Neural cell (in vitro differentiated cells): Measurements from ENCODE around the gene ZNF24. TPM values are rescaled to one million over a fixed set of nuclear protein-coding genes. Genes with fewer than 3 reads are reported as not detected.

Source experiments
- H2AFZ ChIP-seq: fragments of 200-600, 300-800 bp; sonication (generic), shearing (Covaris generic); 2 replicates; pipeline ENCODE4 v1.6.0; 2014; ENCODE audit warnings: low read depth, mild to moderate bottlenecking, antibody characterized with exemption, low read length, moderate library complexity
- H3F3A ChIP-seq: fragments of 200-600 bp; shearing (Covaris generic); 2 replicates; pipeline ENCODE4 v1.6.1; 2016; ENCODE audit warnings: mild to moderate bottlenecking, moderate library complexity, mixed read lengths, antibody characterized with exemption, low read length; ENCODE audit not compliant: insufficient read depth, poor library complexity, severe bottlenecking
- H3K27ac ChIP-seq: fragments of 200-600, 300-800 bp; sonication (generic), shearing (Covaris generic); 2 replicates; pipeline ENCODE4 v1.5.1; 2014; ENCODE audit warnings: mild to moderate bottlenecking, low read length, moderate library complexity
- H3K27me3 ChIP-seq: fragments of 300-800, 200-600 bp; sonication (generic), shearing (Covaris generic); 2 replicates; pipeline ENCODE4 v1.6.0; 2014; ENCODE audit warnings: mild to moderate bottlenecking, low read depth, low read length, moderate library complexity; ENCODE audit not compliant: insufficient read depth
- H3K36me3 ChIP-seq: fragments of 300-800, 200-600 bp; sonication (generic), shearing (Covaris generic); 2 replicates; pipeline ENCODE4 v1.5.1; 2014; ENCODE audit warnings: mild to moderate bottlenecking, antibody characterized with exemption, low read length, moderate library complexity; ENCODE audit not compliant: insufficient read depth
- H3K4me2 ChIP-seq: fragments of 300-800, 200-600 bp; sonication (generic), shearing (Covaris generic); 2 replicates; pipeline ENCODE4 v1.6.0; 2014; ENCODE audit warnings: mild to moderate bottlenecking, low read length
- H3K4me3 ChIP-seq: fragments of 300-800, 200-600 bp; sonication (generic), shearing (Covaris generic); 2 replicates; pipeline ENCODE4 v1.5.1; 2014; ENCODE audit warnings: mild to moderate bottlenecking, low read length, moderate library complexity
- H3K79me2 ChIP-seq: fragments of 200-600 bp; shearing (Covaris generic); replicated peaks from 2 replicates; pipeline ENCODE4 v1.6.0; 2014; ENCODE audit warnings: mild to moderate bottlenecking, low read length, moderate library complexity; ENCODE audit not compliant: insufficient read depth
- H3K9ac ChIP-seq: fragments of 300-800, 200-600 bp; sonication (generic), shearing (Covaris generic); 2 replicates; pipeline ENCODE4 v1.6.1; 2016; ENCODE audit warnings: mild to moderate bottlenecking, low read length, mixed read lengths
- H3K9me2 ChIP-seq: fragments of 200-600 bp; shearing (Covaris generic); 2 replicates; pipeline ENCODE4 v1.6.1; 2016; ENCODE audit warnings: mild to moderate bottlenecking, low read length, mixed read lengths; ENCODE audit not compliant: insufficient read depth
- H3K9me3 ChIP-seq: fragments of 200-600, 300-800 bp; sonication (generic), shearing (Covaris generic); 2 replicates; pipeline ENCODE4 v1.6.1; 2016; ENCODE audit warnings: mild to moderate bottlenecking, mixed run types, low read length, moderate library complexity, mixed read lengths
- H4K20me1 ChIP-seq: fragments of 200-600 bp; shearing (Covaris generic); 2 replicates; pipeline ENCODE4 v1.6.1; 2016; ENCODE audit warnings: mild to moderate bottlenecking, mixed run types; ENCODE audit not compliant: insufficient read depth
- EP300 ChIP-seq: fragments of 450-650 bp; conservative IDR thresholded peaks from 2 replicates; pipeline ENCODE4 v1.6.1; 2014; ENCODE audit warnings: antibody characterized with exemption, mild to moderate bottlenecking, moderate library complexity; ENCODE audit not compliant: poor library complexity, severe bottlenecking
- EZH2 ChIP-seq: fragments of 200-600, 300-800 bp; shearing (Covaris generic), sonication (generic); IDR thresholded peaks from 2 replicates; pipeline ENCODE4 v1.6.1; 2014; ENCODE audit warnings: antibody characterized with exemption, low read length, borderline replicate concordance, mild to moderate bottlenecking; ENCODE audit not compliant: insufficient read depth, poor library complexity, severe bottlenecking
- MXI1 ChIP-seq: fragments of 450-650 bp; conservative IDR thresholded peaks from 2 replicates; pipeline ENCODE4 v1.6.1; 2014; ENCODE audit warnings: antibody characterized with exemption, mild to moderate bottlenecking; ENCODE audit not compliant: poor library complexity, severe bottlenecking
- POLR2AphosphoS5 ChIP-seq: IDR thresholded peaks from 2 replicates; pipeline ENCODE4 v1.6.1; 2012
- RAD21 ChIP-seq: fragments of 450-650 bp; conservative IDR thresholded peaks from 2 replicates; pipeline ENCODE4 v1.6.1; 2014; ENCODE audit warnings: antibody characterized with exemption, mild to moderate bottlenecking, moderate library complexity
- SMC3 ChIP-seq: fragments of 450-650 bp; conservative IDR thresholded peaks from 2 replicates; pipeline ENCODE4 v1.6.1; 2014; ENCODE audit warnings: antibody characterized with exemption, mild to moderate bottlenecking, moderate library complexity; ENCODE audit not compliant: poor library complexity
- TAF1 ChIP-seq: IDR thresholded peaks from 2 replicates; pipeline ENCODE4 v1.6.1; 2012; ENCODE audit warnings: low read depth
- polyA plus RNA-seq: library from polyadenylated mRNA; depleted of rRNA; stranded (reverse); fragments of >200 nt; gene quantifications from 2 replicates; pipeline ENCODE4 v1.2.3, GENCODE V29; 2014
- TF ChIP-seq, protein P1 (sequence below): IDR thresholded peaks from 2 replicates; pipeline ENCODE4 v1.6.1; 2012; ENCODE audit warnings: borderline replicate concordance
- TF ChIP-seq, protein P2 (sequence below): fragments of 450-650 bp; IDR thresholded peaks from 2 replicates; pipeline ENCODE4 v1.5.1; 2014; ENCODE audit warnings: antibody characterized with exemption, mild to moderate bottlenecking, moderate library complexity; ENCODE audit not compliant: poor library complexity, severe bottlenecking

ZNF24 gene
- polyA plus RNA-seq, 1 donor from 2014 or later, result 46.3 TPM

DNA sequence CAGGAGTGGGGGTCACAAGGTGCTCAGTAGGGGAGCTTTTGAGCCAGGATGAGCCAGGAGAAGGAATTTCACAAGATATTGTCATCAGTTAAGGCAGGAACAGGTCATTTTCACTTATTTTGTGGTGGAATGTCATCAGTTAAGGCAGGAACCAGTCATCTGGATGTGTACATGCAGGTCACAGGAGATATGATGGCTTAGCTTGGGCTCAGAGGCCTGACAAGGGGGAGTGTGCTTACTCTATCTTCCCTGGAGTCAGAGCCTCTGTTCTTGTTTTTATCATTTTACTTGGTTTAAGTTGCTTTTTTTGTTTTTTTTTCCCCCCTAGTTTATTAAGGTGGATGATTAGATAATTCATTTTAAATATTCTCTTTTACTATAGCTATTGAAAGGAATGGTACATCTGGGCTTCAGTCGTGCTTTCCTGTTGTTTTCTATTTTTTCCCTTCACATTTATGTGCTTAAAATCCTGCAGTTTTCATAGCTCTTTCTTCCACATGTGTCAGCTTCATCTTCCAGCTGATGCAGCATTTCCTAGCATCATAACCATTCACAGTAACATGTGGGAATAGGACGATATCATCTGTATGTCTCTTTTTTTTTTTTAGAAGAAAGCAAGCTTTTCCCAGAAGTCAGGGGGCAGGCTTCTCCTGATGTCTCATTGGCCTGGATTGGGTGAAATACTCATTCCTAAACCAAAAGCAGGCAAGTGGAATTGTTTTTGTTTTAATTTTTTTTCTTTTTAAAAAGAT lies 17.5 kb upstream of the ZNF24 start:
- TF ChIP-seq RAD21 (no peak), TAF1 (no peak), SMC3 (no peak), EZH2 (no peak), POLR2AphosphoS5 (no peak), EP300 (no peak), MXI1 (no peak)
- TF ChIP-seq, protein P1, sequence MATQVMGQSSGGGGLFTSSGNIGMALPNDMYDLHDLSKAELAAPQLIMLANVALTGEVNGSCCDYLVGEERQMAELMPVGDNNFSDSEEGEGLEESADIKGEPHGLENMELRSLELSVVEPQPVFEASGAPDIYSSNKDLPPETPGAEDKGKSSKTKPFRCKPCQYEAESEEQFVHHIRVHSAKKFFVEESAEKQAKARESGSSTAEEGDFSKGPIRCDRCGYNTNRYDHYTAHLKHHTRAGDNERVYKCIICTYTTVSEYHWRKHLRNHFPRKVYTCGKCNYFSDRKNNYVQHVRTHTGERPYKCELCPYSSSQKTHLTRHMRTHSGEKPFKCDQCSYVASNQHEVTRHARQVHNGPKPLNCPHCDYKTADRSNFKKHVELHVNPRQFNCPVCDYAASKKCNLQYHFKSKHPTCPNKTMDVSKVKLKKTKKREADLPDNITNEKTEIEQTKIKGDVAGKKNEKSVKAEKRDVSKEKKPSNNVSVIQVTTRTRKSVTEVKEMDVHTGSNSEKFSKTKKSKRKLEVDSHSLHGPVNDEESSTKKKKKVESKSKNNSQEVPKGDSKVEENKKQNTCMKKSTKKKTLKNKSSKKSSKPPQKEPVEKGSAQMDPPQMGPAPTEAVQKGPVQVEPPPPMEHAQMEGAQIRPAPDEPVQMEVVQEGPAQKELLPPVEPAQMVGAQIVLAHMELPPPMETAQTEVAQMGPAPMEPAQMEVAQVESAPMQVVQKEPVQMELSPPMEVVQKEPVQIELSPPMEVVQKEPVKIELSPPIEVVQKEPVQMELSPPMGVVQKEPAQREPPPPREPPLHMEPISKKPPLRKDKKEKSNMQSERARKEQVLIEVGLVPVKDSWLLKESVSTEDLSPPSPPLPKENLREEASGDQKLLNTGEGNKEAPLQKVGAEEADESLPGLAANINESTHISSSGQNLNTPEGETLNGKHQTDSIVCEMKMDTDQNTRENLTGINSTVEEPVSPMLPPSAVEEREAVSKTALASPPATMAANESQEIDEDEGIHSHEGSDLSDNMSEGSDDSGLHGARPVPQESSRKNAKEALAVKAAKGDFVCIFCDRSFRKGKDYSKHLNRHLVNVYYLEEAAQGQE, result no peak
- TF ChIP-seq, protein P2, sequence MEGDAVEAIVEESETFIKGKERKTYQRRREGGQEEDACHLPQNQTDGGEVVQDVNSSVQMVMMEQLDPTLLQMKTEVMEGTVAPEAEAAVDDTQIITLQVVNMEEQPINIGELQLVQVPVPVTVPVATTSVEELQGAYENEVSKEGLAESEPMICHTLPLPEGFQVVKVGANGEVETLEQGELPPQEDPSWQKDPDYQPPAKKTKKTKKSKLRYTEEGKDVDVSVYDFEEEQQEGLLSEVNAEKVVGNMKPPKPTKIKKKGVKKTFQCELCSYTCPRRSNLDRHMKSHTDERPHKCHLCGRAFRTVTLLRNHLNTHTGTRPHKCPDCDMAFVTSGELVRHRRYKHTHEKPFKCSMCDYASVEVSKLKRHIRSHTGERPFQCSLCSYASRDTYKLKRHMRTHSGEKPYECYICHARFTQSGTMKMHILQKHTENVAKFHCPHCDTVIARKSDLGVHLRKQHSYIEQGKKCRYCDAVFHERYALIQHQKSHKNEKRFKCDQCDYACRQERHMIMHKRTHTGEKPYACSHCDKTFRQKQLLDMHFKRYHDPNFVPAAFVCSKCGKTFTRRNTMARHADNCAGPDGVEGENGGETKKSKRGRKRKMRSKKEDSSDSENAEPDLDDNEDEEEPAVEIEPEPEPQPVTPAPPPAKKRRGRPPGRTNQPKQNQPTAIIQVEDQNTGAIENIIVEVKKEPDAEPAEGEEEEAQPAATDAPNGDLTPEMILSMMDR, result no peak
- no peaks in the 10 kb centered on the region for H3K9me2 ChIP-seq
- H3K36me3 ChIP-seq, result no peaks in the 10 kb centered on the region
- no peaks in the 10 kb centered on the region for H3K79me2 ChIP-seq
- H3K9me3 ChIP-seq, result no peaks in the 10 kb centered on the region
- H3K27me3 ChIP-seq, result no peaks in the 10 kb centered on the region
- no peak overlapping the region for H3K4me2 ChIP-seq
- H3K9ac ChIP-seq, result no peak overlapping the region
- no peak overlapping the region for H3K27ac ChIP-seq
- no peaks in the 10 kb centered on the region for H4K20me1 ChIP-seq
- H2AFZ ChIP-seq, result no peak overlapping the region
- no peak overlapping the region for H3K4me3 ChIP-seq
- no peaks in the 10 kb centered on the region for H3F3A ChIP-seq

DNA sequence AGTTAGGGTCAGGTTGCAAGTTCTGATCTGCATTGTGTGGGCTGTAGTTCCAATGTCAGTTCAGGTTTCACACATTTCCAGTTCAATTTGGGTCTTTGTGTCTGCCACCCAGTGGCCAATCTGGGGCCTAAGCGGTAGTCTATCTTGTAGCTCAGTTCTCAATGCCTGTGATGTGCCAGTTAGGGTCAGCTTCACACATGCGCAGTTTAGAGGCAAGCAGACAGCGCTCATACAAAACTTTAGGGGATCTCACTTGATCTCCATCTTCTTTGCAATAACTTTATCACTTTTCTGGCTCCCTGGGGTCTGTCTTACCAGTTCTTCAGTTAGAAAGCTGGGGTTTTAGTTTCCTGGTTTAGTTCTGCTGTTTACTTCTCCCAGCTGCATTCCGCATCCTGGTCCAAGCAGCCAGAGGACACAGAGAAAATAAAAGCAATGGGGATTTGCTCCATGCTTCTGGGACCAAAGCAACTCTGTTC lies 11.0 kb upstream of the ZNF24 start:
- no peak overlapping the region for H3K9ac ChIP-seq
- H3K9me3 ChIP-seq, result peaks cover 3% of the 10 kb centered on the region
- H3K36me3 ChIP-seq, result no peaks in the 10 kb centered on the region
- no peak overlapping the region for H3K4me2 ChIP-seq
- TF ChIP-seq, protein P1, result no peak
- TF ChIP-seq MXI1 (no peak), SMC3 (peak; percentile 67), EP300 (no peak), TAF1 (no peak), RAD21 (peak; percentile 51), POLR2AphosphoS5 (no peak)
- TF ChIP-seq, protein P2, result peak; percentile 58
- no peak overlapping the region for H2AFZ ChIP-seq
- H3F3A ChIP-seq, result no peaks in the 10 kb centered on the region
- H3K79me2 ChIP-seq, result no peaks in the 10 kb centered on the region
- no peak overlapping the region for H3K4me3 ChIP-seq
- no peaks in the 10 kb centered on the region for H3K9me2 ChIP-seq
- H4K20me1 ChIP-seq, result no peaks in the 10 kb centered on the region
- no peaks in the 10 kb centered on the region for H3K27me3 ChIP-seq
- no peak overlapping the region for H3K27ac ChIP-seq
